Measurements from ENCODE around the gene GAL3ST3.

GRCh38 chr11:66080055-66080817 lies 31.3 kb upstream of the GAL3ST3 start:
- TF ChIP-seq CTCF (IDR thresholded peaks at IDR 0.05) (no peak), ZFX (IDR thresholded peaks at IDR 0.05; ENCODE audit: borderline replicate concordance) (no peak)
